ENCODE data around the gene SBNO2.

Gene SBNO2

GRCh38 chr19:1105008-1105872 is 68.8 kb downstream of the SBNO2 start:
- no peak for DNase-seq (ENCODE audit: low spot score)

GRCh38 chr19:1104311-1105007 is 69.6 kb downstream of the SBNO2 start:
- DNase-seq (ENCODE audit: low spot score) = peak; percentile 55

- peak; percentile 98 for DNase-seq (ENCODE audit: low spot score)
These were observed 70.3 kb downstream of the SBNO2 start, which contains the start of gene GPX4 for GRCh38 chr19:1103708-1104310. GPX4 (plus strand) TSS chr19:1103994; CDS start chr19:1104044, 50 bp downstream.

- DNase-seq (ENCODE audit: low spot score) = no peak
These were observed 70.8 kb downstream of the SBNO2 start for GRCh38 chr19:1103132-1103707.

- DNase-seq (ENCODE audit: low spot score) = peak; percentile 56
These were observed 71.5 kb downstream of the SBNO2 start for GRCh38 chr19:1102407-1103131.

GRCh38 chr19:1101337-1101698 is 72.8 kb downstream of the SBNO2 start:
- no peak for DNase-seq (ENCODE audit: low spot score)

GRCh38 chr19:1098177-1099051 is 75.7 kb downstream of the SBNO2 start:
- no peak for DNase-seq (ENCODE audit: low spot score)

- DNase-seq (ENCODE audit: low spot score) = no peak
These were observed 76.3 kb downstream of the SBNO2 start for GRCh38 chr19:1097810-1098176.

GRCh38 chr19:1094978-1095701 is 78.9 kb downstream of the SBNO2 start, which contains the start of gene POLR2E:
POLR2E (minus strand) TSS chr19:1095375; CDS start chr19:1095315, 60 bp downstream.
- peak; percentile 98 for DNase-seq (ENCODE audit: low spot score)

GRCh38 chr19:1094655-1094977 is 79.5 kb downstream of the SBNO2 start:
- DNase-seq (ENCODE audit: low spot score) = no peak

GRCh38 chr19:1093811-1094553 is 80.1 kb downstream of the SBNO2 start:
- no peak for DNase-seq (ENCODE audit: low spot score)

- no peak for DNase-seq (ENCODE audit: low spot score)
These were observed 80.7 kb downstream of the SBNO2 start for GRCh38 chr19:1093330-1093729.

- no peak for DNase-seq (ENCODE audit: low spot score)
These were observed 82.4 kb downstream of the SBNO2 start for GRCh38 chr19:1091544-1092175.

- no peak for DNase-seq (ENCODE audit: low spot score)
These were observed 83.1 kb downstream of the SBNO2 start for GRCh38 chr19:1090731-1091543.

- peak; percentile 56 for DNase-seq (ENCODE audit: low spot score)
These were observed 84.2 kb downstream of the SBNO2 start for GRCh38 chr19:1089891-1090290.

- DNase-seq (ENCODE audit: low spot score) = no peak
These were observed 84.8 kb downstream of the SBNO2 start for GRCh38 chr19:1089126-1089771.

- no peak for DNase-seq (ENCODE audit: low spot score)
These were observed 85.6 kb downstream of the SBNO2 start for GRCh38 chr19:1088416-1089010.
